Measurements from ENCODE around the gene ADIPOR2.

The ADIPOR2 gene

DNA sequence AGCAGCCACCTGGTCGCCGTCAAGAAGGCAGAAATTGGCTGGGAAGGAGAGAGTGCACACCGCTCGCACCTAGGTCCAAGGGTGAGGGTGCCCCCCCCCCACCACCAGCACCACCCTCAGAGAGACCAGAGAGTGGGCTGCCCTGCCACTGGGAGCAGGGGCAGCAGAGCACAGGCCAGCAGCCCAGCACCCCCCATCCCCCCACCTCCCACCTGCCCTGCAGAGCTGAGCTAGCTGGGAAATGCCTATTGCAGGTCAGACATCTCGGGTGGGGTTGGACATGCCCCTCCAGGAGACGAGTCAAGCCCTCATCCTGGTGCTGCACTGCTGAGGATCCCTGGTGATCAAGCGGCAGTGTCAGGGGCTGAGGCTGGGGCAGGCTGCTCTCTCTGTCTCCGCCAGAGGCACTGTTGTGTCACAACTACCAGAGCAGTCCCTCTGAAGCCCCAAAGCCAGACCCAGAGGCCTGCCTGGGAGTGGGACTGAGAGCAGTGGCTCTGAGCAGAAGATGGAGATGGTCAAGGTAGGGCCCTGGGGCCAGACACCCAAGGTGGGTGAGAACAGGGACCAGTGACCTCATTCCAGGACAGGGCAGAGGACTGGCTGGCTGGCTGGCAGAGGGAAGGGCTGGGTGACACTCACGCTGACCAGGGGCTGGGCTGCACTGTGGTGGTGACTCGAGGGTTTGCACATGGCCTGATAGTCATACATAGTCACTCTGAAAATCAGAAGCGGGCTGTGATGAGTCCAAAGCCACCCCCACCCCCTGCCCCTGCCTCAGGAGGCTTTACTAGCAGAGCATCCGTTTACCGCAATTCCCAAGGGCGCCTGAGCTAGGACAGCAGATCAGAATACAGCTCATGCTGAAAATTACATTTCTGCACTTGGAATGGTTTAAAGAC, 109.8 kb downstream of the ADIPOR2 start:
- Histone ChIP-seq H3K4me3 (ENCODE audit: low read depth in 1 of 2, low read length in 1 of 2) (no peak overlapping the region), H3K4me1 (ENCODE audit: control insufficient read depth in 1 of 2, insufficient read depth in 1 of 2, low read depth in 1 of 2, low read length in 1 of 2) (peaks cover 23 to 24% of the 10 kb centered on the region in 2 experiments), H3K27ac (no peak overlapping the region), H3K36me3 (no peaks in the 10 kb centered on the region), H3K9me3 (no peaks in the 10 kb centered on the region), H3K27me3 (no peaks in the 10 kb centered on the region)
- TF ChIP-seq, protein P1, sequence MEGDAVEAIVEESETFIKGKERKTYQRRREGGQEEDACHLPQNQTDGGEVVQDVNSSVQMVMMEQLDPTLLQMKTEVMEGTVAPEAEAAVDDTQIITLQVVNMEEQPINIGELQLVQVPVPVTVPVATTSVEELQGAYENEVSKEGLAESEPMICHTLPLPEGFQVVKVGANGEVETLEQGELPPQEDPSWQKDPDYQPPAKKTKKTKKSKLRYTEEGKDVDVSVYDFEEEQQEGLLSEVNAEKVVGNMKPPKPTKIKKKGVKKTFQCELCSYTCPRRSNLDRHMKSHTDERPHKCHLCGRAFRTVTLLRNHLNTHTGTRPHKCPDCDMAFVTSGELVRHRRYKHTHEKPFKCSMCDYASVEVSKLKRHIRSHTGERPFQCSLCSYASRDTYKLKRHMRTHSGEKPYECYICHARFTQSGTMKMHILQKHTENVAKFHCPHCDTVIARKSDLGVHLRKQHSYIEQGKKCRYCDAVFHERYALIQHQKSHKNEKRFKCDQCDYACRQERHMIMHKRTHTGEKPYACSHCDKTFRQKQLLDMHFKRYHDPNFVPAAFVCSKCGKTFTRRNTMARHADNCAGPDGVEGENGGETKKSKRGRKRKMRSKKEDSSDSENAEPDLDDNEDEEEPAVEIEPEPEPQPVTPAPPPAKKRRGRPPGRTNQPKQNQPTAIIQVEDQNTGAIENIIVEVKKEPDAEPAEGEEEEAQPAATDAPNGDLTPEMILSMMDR (IDR thresholded peaks at IDR 0.05): no peak

DNA sequence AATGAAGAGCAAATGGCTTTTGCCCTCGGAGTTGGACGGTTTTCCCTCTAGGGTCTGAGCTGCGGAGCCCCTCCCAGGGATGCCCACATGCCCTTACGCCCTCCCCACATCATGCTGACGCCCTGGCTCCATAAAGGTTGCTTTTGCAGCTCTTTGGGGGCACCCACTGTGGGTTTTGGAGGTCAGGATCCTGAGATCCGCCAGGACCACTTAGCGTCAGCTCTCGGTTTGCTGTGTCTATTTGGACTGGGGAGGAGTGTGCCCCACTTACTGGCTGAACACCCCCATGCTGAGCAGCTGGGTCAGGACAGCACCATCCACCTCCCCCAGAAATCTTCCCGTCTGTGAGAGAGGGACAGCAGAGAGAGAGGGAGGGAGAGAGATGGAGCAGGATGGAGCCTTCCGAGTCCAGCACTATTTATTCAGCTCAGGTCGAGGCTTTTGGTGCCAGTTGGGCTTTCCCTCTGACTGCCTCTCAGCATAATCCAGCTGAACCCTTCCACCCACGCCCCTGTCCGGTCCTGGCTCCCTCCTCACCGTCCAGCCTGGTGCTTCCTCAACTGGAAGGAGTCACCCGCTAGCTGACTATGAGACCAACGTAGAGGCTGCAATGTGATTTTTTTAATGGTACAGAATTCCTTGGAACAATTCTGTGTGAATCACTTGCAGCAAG, 110.6 kb downstream of the ADIPOR2 start:
- no peaks in the 10 kb centered on the region for H3K27me3 ChIP-seq
- peaks cover 16 to 17% of the 10 kb centered on the region in 2 experiments for H3K4me1 ChIP-seq (ENCODE audit: control insufficient read depth in 1 of 2, insufficient read depth in 1 of 2, low read depth in 1 of 2, low read length in 1 of 2)
- no peak overlapping the region for H3K4me3 ChIP-seq (ENCODE audit: low read depth in 1 of 2, low read length in 1 of 2)
- H3K27ac ChIP-seq: no peak overlapping the region
- TF ChIP-seq, protein P1 (IDR thresholded peaks at IDR 0.05): no peak
- no peaks in the 10 kb centered on the region for H3K36me3 ChIP-seq
- H3K9me3 ChIP-seq: no peaks in the 10 kb centered on the region

DNA sequence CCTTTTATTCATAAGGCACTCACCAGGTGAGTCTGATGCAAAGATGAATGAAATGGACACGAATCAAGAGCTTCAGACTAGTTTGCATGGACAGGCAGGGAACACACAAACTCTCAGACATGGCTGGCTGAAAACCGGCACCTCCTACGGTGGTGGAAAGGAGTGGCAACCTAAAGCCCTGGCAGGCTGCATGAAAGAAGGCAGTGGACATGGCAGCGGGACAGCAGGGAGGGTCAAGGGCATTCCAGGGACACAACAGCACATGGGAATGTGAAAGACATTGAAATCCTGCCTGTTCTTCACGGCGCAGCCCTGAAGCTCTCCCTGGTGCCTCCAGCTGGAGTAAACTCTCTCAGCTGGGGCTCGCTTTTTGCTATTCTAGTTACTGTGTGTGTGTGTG, 112.9 kb downstream of the ADIPOR2 start:
- no peaks in the 10 kb centered on the region for H3K9me3 ChIP-seq
- H3K4me1 ChIP-seq (ENCODE audit: control insufficient read depth in 1 of 2, insufficient read depth in 1 of 2, low read depth in 1 of 2, low read length in 1 of 2): peaks cover 4 to 6% of the 10 kb centered on the region in 2 experiments
- H3K27me3 ChIP-seq: no peaks in the 10 kb centered on the region
- TF ChIP-seq, protein P1 (IDR thresholded peaks at IDR 0.05): no peak
- no peak overlapping the region for H3K4me3 ChIP-seq (ENCODE audit: low read depth in 1 of 2, low read length in 1 of 2)
- H3K36me3 ChIP-seq: no peaks in the 10 kb centered on the region
- H3K27ac ChIP-seq: no peak overlapping the region

DNA sequence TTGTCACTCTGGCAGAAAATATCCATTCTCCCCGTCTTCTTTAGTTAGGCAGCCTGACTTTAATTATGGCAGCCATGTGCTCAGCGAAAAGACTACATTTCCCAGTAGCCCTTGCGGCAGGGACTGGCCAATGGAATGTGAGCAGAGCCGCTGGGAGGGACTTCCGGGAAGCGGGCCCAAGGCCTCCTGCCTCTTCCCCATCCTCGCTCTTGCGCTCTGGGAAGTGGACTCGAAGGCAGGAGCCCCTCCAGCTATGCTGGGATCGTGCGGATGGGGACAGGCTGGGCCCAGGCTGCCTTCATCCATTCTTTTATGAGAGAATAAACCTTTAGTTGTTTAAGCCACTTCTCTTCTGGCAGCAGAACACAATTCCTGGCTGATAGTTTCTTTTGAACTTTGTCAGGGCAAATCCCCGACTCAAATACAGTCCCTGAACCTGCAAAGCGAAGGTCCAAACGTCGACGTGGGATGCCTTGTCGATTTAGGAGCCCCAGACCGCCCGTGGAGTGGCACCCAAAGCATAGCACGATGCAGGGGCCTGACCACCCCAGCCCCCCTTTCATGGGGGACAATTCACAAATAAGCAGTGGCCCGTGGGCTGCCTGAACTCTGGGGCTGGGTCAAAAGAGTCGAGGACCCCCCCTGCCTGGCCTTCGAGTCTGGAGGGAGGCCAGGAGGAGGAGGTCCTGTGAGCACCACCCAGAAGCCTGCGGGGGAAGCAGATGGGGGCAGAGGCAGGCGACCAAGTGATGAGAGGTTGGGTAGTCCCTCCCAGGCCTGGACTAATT, 113.9 kb downstream of the ADIPOR2 start:
- peaks cover 4 to 6% of the 10 kb centered on the region in 2 experiments for H3K4me1 ChIP-seq (ENCODE audit: control insufficient read depth in 1 of 2, insufficient read depth in 1 of 2, low read depth in 1 of 2, low read length in 1 of 2)
- H3K27ac ChIP-seq: peak overlapping the region; percentile 51
- peak overlapping the region; percentile 13 to 24 for H3K4me3 ChIP-seq (ENCODE audit: low read depth in 1 of 2, low read length in 1 of 2)
- no peaks in the 10 kb centered on the region for H3K36me3 ChIP-seq
- H3K9me3 ChIP-seq: no peaks in the 10 kb centered on the region
- TF ChIP-seq, protein P1 (IDR thresholded peaks at IDR 0.05): no peak
- H3K27me3 ChIP-seq: no peaks in the 10 kb centered on the region

DNA sequence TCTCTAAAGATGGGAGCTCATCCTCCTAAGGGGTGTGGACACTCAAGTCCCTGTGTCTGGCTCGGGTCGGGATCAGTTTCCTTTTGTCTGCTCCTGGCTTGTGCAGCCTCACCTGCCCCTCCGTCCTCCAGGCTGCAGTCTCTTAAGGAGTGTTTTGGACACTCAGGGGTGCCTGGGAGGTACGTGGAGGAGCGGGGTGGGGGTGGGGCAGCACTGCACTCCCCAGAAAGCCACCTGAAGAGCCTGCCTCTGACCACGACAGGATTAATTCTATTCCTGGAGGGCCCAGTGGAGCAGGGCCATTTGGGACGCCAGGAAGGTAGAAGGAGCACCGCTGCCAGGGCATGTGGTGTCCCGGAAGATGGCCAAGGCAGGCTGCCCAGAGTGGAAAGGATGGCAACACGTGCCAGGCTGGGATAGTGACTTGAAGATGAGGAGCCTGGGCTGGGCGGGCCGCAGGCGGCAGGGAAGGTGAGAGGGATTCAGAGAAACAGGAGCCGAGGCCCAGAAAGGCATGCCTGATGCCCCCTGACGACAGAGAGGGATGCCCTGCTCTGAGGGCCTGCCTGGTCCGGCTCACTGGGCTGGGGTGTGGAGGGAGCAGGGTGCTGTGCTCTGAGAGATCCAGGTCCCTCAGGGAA, 114.7 kb downstream of the ADIPOR2 start:
- Histone ChIP-seq H3K4me1 (ENCODE audit: control insufficient read depth in 1 of 2, insufficient read depth in 1 of 2, low read depth in 1 of 2, low read length in 1 of 2) (peaks cover 4 to 6% of the 10 kb centered on the region in 2 experiments), H3K4me3 (ENCODE audit: low read depth in 1 of 2, low read length in 1 of 2) (no peak overlapping the region), H3K27me3 (no peaks in the 10 kb centered on the region), H3K27ac (no peak overlapping the region), H3K9me3 (no peaks in the 10 kb centered on the region), H3K36me3 (no peaks in the 10 kb centered on the region)
- TF ChIP-seq, protein P1 (IDR thresholded peaks at IDR 0.05): no peak

Data from neutrophil (primary cell).